Heart left ventricle (tissue), 13 donors: ENCODE results near the gene HELLS.

Experiments used
- POLR2A ChIP-seq, 2 donors: fragments of 450-650 bp; IDR thresholded peaks; one replicate each; pipeline ENCODE4 v1.6.1; 2017; ENCODE audit warnings: antibody characterized with exemption in 2 of 2, mild to moderate bottlenecking in 2 of 2, moderate library complexity in 2 of 2
- TF ChIP-seq, protein P1 (sequence below), 12 donors: fragments of 200-600 bp; sonication (generic) in 4 of 12; IDR thresholded peaks; one replicate each; pipeline versions ENCODE4 v1.5.0 to v1.8.0; 2018 to 2022; ENCODE audit warnings: antibody characterized with exemption in 12 of 12, mild to moderate bottlenecking in 5 of 12
- donor health status: ischemic (EF 13 %, LVEDD 7.1; RV severe dilation, severe dysfunction).
- donor health status: DM: no; HTN: yes; CAD: no.
- donor health status: DM: no; HTN: no; CAD: no.
- donor health status: ischemic (EF 25% LVEDD 6.9; RV normal size, moderate dysfunction).
- donor health status: ischemic (EF 25% LVEDD 5.7; RV mildly dilated, moderate dysfunction).
- donor health status: ischemic (EF 35%, LVEDD 5.7; RV mildly dilated, moderate dysfunction).
- donor health status: nonischemic (EF 11% LVEDD 7.7; RV severe dilation, severe dysfunction).
- donor health status: DM: yes; HTN: yes; CAD: no.
- donor health status: PGD.
- donor health status: ischemic (EF 29% LVEDD 5.4; RV normal size, mild dysfunction).
- donor health status: nonischemic (EF 23%, LVEDD 6.1; RV moderate dilation, normal function).

DNA sequence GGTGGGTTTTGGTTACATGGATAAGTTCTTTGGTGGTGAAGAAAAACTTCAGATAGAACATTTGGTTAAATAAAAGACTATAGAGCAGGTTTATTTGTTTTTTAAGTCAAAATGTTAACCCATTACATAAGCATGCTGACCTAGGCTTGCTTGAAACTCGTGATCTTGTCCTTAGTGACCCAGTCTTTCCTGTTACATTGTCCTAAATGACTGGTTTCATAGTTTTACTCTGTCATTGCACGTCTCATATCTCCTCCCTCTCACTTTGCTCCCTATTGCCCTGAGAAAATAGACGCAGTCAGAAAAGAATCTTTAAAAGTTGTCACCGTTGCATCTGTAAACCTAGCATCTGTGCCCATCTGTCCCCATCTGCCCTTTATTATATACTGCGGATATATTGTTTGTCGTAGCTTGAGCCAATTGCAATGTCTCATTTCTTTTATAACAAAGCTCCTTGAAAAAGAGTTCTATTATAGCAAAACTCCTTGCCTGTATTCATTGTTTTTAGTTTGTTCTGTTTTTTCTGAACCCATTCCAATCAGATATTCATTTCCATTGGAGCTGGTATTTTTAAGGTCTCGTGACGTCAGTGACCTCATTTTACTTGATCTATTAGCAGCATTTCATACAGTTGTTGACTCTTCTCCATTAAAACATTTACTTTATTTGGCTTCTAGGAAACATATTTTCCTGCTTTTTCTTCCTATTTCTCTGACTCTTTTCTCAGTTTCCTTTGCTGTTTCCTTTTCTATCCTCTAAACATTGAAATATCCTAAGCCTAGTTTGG is 57.3 kb downstream of the HELLS start:
- no peak for TF ChIP-seq POLR2A (IDR thresholded peaks at IDR 0.05)
- TF ChIP-seq, protein P1, sequence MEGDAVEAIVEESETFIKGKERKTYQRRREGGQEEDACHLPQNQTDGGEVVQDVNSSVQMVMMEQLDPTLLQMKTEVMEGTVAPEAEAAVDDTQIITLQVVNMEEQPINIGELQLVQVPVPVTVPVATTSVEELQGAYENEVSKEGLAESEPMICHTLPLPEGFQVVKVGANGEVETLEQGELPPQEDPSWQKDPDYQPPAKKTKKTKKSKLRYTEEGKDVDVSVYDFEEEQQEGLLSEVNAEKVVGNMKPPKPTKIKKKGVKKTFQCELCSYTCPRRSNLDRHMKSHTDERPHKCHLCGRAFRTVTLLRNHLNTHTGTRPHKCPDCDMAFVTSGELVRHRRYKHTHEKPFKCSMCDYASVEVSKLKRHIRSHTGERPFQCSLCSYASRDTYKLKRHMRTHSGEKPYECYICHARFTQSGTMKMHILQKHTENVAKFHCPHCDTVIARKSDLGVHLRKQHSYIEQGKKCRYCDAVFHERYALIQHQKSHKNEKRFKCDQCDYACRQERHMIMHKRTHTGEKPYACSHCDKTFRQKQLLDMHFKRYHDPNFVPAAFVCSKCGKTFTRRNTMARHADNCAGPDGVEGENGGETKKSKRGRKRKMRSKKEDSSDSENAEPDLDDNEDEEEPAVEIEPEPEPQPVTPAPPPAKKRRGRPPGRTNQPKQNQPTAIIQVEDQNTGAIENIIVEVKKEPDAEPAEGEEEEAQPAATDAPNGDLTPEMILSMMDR (IDR thresholded peaks at IDR 0.05), result no peak
